Fibroblast of skin of right biceps (primary cell): ENCODE data around the gene TMED4.
"Not testable (repeated sequence)": the region's sequence is repeated elsewhere in the genome, so short reads cannot be mapped to it uniquely, and the experiment has no call there.

Experiments used
- DNase-seq: peaks from one replicate; pipeline ENCODE4 v3.0.0-alpha.2; 2013

The TMED4 gene

GRCh38 chr7:44607141-44608068 lies 25.4 kb upstream of the TMED4 start:
- DNase-seq: no peak

DNA sequence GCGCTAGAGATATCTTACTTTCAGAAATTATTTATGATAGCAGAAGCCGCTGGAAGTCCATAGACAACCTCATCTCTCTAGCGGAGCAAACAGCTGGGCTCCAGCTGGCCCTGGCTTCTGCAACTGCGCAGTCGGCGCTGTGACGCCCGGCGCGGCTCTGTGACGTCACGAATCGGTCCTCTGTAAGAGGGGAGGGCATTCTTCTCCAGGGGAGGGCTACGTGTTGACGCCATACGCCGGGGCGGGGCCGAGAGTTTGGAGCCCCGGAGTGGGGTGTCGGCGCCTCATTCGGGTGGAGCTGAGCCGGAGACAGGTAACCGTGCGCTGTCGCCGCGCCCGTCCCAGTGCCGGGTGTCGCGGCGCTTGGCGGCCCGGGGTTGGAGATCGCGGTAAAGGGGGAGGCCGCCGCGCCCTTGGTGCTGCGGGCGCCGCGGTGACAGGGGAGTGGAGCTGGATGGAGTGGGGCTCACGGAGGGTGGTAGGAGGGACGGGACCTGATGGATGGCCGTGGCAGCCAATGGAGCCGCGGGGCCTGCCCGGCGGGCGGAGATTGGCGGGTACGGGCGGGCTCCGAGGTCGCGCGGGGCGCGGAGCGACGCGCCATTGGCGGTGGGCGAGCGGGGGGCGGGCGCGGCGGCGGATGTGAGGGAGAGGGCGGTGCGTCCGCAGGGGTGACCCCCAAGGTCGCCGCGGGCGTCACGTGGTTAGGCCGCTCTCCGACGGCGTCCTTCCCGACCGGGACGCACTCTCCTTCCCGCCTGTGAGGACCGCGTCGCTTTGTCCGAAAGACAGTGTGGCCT lies 24.5 kb upstream of the TMED4 start, which contains the start of gene OGDH:
OGDH (plus strand) TSS at position 287 of the 800 bp plus-strand sequence. CDS start 17,717 bp downstream, outside the sequence.
- DNase-seq: peak; percentile 98

GRCh38 chr7:44604941-44605340 lies 22.9 kb upstream of the TMED4 start:
- DNase-seq: no peak

- DNase-seq: no peak
Observed at GRCh38 chr7:44603193-44603592, 21.2 kb upstream of the TMED4 start.

GRCh38 chr7:44602576-44602910 lies 20.5 kb upstream of the TMED4 start:
- DNase-seq: no peak

DNA sequence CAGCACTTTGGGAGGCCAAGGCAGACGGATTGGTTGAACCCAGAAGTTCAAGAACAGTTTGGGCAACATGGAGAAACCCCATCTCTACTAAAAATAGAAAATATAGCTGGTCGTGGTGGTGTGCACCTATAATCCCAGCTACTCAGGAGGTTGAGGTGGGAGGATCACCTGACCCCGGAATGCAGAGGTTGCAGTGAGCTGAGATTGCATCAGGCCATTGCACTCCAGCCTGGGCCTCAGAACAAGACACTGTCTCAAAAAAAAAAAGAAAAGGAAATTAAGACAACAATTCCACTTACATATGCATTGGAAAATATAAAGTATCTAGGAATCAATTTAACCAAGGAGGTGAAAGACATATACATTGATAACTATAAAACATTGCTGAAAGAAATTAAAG lies 17.2 kb upstream of the TMED4 start:
- no peak for DNase-seq

- DNase-seq: not testable (repeated sequence)
Observed at GRCh38 chr7:44597181-44597580, 15.2 kb upstream of the TMED4 start.

DNA sequence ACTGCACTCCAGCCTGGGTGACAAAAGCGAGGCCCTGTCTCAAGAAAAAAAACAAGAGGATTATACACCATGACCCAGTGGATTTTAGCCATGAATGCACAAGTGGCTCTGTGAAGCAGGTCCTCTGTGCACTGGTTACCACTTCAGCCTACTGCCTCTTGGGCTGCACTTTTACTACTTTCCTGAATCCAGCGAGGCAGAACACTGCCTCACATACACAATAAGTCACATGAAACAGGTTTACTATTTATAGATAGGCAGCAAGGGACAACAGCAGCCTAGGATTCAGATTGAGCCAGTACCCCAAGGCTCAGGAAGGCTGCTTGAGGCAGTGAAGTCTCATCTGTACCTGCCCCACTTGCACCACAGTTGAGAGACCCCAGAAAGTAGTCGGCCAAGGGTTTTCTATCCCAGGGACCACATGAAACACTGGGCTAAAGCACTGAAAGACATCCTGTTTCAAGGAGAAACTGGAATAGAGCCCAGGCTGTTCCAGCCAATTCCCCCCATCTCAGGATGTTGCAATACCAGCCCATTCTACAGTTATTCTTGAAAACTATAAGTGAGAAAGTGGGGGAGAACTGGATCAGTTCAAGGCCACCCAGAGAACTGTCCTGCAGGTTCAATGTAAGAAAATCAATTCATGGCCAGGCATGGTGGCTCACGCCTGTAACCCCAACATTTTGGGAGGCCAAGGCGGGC lies 14.1 kb upstream of the TMED4 start:
- peak; percentile 14 for DNase-seq

DNA sequence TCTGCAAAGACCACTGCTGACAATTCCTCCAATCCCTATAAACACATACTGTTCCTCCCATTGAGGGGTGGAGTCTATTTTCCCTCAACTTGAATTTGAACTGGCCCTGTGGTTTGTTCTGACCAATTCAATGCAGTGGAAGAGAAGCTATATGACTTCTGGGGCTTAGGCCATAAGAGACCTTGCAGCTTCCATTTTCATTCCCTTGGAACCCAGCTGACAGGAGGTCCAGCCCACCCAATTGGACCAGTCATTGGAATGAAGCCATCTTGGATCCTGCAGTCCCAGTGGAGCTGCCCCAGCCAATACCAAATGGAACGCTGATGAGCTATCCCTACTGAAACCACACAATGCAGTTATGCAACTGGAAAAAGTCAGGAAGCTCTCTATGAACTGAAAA lies 8.9 kb upstream of the TMED4 start:
- no peak for DNase-seq

- peak; percentile 64 for DNase-seq
Observed at GRCh38 chr7:44587843-44588711, 6.0 kb upstream of the TMED4 start.

- DNase-seq: no peak
Observed at GRCh38 chr7:44583146-44583865, 1.3 kb upstream of the TMED4 start.

DNA sequence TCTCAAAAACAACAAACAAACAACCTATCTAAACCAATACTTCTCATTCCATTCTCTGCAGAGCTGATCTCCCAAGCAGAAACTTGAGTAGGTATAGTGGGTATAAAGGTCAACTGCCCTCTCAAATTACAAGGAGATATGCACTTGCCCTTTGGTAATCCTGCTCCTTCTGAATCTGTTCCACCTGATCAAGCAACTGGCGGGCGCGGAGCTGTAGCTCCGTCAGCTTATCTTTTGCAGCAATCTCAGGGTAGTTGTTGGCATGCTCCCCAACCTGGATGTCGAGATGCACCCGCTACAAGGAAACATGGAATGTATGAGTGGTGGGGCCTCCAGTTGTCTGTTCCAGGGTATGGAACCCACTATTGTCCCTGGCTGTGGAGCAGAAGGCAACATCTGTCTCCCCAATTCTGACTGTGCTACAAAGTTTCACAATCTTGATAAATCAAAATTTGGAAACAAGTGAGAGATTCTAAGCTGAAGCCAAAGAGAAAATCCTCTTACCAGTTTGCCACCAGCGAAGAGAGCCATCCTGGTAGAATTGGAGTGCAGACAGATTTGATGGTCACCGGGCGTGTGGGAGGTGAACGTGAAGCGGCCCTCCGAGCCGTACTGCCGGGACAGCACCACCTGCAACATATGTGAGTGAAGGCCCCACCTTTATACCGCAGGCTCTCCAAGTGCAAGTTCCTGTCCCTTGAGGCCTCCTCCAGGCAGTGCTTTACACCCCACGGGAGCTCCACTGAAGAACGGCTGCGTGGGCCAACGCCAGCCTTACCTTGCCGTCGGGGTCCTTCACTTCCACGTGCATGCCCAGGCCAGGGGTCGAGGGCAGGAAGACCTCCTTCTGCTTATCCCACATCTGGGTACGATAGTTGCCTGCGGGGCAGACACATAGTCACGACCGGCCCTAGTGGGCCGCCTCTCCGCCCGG lies 819 bp downstream of the TMED4 start:
- no peak for DNase-seq

DNA sequence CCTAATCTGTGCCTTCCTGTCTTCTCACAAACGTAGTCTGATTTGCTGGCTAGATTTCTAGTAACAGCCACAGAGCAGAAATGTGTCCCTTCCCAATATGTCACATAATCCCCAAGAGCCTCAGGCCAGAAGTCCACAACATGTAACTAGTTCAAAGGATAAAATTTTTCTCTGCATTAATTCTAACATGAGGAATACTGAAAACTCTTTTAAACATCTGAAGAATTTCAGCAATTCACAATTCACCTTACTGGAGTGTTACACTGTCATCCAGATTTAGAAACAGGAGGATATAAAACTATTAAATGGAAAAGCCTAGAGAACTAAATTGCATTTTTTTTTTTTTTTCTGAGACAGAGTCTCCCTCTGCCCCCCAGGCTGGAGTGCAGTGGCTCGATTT lies 5.8 kb downstream of the TMED4 start:
- no peak for DNase-seq

GRCh38 chr7:44575054-44575453 lies 7.0 kb downstream of the TMED4 start:
- no peak for DNase-seq

- no peak for DNase-seq
Observed at GRCh38 chr7:44574287-44574872, 7.7 kb downstream of the TMED4 start.

DNA sequence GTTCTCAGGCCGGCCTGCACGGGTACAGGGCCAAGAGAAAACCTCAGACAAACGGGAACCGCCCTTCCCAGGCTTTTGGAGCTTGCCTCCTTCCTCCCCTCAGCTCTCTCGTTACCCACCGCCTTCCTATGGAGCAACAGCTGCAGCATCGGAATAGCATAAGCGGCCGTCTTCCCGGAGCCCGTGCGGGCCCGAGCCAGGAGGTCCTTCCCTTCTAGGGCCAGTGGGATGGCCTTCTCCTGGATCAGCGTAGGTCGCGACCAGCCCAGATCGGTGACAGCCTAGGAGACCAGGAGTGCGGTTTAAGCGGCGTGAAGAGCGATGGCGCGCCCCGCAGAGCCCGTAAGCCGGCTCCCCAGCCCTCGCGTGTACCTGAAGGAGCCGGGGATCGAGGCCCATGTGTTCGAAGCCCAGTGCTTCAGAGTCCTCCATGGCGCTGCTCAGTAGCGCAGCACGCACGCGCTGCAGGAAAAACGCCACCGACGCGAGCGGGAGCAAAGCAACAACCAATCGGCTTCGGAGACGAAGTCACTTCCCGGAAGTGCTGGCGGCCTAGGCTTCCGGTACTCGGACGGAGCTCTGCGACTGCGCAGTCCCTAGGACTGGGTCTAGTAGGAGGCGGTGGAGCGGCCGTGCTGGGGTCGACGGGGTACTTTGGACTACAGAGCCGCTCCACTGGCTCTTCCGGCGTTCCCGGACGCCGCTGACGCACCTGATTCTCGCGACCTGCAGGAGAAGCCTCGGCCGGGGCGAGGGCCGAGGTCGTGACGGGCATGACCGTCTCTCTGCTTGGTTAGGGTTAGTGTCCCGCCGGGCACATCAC lies 8.4 kb downstream of the TMED4 start, which contains the start of gene DDX56:
DDX56 (minus strand) TSS at position 445 of the 823 bp plus-strand sequence; CDS start at position 432, 13 bp downstream.
- DNase-seq: peak; percentile 93

DNA sequence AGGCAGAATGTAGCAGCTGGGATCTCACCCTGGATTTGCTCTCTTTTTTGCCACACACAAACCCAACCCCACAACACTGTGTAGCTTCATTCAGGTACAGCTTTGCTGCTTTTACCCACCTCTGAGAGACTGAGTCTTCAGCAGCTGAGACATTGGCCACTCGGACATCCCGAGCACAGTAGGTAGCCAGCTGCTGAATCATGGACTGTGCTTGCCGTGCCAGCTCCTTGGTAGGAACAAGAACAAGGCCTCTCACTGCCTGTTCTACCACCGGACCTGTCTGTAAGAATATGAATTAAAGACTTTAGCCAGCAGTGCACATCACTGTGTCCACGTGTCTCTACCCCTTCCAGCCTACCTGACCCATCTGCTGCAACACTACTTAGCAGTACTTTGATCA lies 9.3 kb downstream of the TMED4 start:
- DNase-seq: no peak

DNA sequence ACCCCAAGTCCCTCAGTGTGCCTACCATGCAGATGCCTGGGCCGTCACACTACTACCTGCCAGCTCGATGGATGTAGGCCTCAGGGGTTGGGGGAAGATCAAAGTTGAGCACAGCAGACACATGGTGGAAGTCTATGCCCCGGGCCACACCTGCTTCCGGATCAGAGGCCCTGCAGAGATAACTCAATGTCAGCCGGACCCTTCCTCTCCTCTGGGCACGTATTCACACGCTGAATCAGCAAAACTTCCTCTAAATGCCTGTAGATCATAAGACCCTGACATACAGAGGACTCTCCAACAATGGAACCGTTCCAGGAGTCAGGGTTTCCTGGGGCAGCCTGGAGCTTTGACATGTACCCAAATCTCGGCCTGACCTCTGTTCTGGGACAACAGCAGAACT lies 12.1 kb downstream of the TMED4 start:
- DNase-seq: no peak
